HG03432 (cell line): Measurements from ENCODE around the gene ASPSCR1.

Experiments
- ATAC-seq: cut with Tn5 transposase; IDR thresholded peaks from one replicate; pipeline ENCODE4 v1.9.1; 2021; ENCODE audit warnings: mild to moderate bottlenecking, moderate library complexity; ENCODE audit not compliant: unreplicated experiment

ASPSCR1 gene

GRCh38 chr17:81960130-81960958 lies 17.1 kb upstream of the ASPSCR1 start:
- ATAC-seq, result no peak

GRCh38 chr17:81961087-81961511 lies 16.3 kb upstream of the ASPSCR1 start, which contains the start of gene NOTUM:
Gene NOTUM (minus strand): TSS chr17:81961187. CDS start chr17:81960909, 278 bp downstream.
- no peak for ATAC-seq

- ATAC-seq, result no peak
Observed at GRCh38 chr17:81961521-81962498, 15.6 kb upstream of the ASPSCR1 start.

- ATAC-seq, result no peak
Observed at GRCh38 chr17:81962499-81963441, 14.7 kb upstream of the ASPSCR1 start.

- no peak for ATAC-seq
Observed at GRCh38 chr17:81964081-81964849, 13.2 kb upstream of the ASPSCR1 start.

- ATAC-seq, result no peak
Observed at GRCh38 chr17:81966343-81967243, 10.8 kb upstream of the ASPSCR1 start.

- no peak for ATAC-seq
Observed at GRCh38 chr17:81967244-81967532, 10.2 kb upstream of the ASPSCR1 start.

GRCh38 chr17:81967533-81968395 lies 9.7 kb upstream of the ASPSCR1 start:
- ATAC-seq, result peak; percentile 64

- no peak for ATAC-seq
Observed at GRCh38 chr17:81968396-81968745, 9.1 kb upstream of the ASPSCR1 start.

GRCh38 chr17:81968850-81969812 lies 8.3 kb upstream of the ASPSCR1 start:
- ATAC-seq, result no peak

GRCh38 chr17:81973432-81973831 lies 4.0 kb upstream of the ASPSCR1 start:
- ATAC-seq, result no peak

GRCh38 chr17:81976332-81977210 lies 858 bp upstream of the ASPSCR1 start:
- ATAC-seq, result peak; percentile 3

- no peak for ATAC-seq
Observed at GRCh38 chr17:81978524-81979298, 1.3 kb downstream of the ASPSCR1 start.

GRCh38 chr17:81980122-81980521 lies 2.7 kb downstream of the ASPSCR1 start:
- no peak for ATAC-seq

- no peak for ATAC-seq
Observed at GRCh38 chr17:81980707-81981343, 3.4 kb downstream of the ASPSCR1 start.
